Measurements from ENCODE around the gene GPX4.

DNA sequence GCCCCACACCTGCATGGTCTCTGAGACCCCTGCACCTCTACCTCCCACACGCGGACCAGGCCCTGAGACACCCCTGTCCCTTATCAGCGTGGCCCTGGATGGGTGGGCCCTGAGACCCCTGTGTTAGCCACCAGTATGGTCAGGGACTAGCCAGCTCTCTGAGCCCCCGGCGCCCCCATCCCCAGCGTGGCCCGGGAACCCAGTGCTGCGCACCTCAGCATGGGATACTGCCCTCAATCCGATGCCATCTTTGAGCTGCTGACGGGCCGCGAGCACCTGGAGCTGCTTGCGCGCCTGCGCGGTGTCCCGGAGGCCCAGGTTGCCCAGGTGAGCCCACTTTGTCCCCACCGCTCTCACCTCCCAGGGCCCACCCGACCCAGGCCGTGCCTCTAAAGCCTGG is 41.8 kb upstream of the GPX4 start:
- TF ChIP-seq, protein P1, sequence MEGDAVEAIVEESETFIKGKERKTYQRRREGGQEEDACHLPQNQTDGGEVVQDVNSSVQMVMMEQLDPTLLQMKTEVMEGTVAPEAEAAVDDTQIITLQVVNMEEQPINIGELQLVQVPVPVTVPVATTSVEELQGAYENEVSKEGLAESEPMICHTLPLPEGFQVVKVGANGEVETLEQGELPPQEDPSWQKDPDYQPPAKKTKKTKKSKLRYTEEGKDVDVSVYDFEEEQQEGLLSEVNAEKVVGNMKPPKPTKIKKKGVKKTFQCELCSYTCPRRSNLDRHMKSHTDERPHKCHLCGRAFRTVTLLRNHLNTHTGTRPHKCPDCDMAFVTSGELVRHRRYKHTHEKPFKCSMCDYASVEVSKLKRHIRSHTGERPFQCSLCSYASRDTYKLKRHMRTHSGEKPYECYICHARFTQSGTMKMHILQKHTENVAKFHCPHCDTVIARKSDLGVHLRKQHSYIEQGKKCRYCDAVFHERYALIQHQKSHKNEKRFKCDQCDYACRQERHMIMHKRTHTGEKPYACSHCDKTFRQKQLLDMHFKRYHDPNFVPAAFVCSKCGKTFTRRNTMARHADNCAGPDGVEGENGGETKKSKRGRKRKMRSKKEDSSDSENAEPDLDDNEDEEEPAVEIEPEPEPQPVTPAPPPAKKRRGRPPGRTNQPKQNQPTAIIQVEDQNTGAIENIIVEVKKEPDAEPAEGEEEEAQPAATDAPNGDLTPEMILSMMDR (CRISPR knock-in tag; IDR thresholded peaks at IDR 0.05), result no peak
- TF ChIP-seq SP1 (IDR thresholded peaks at IDR 0.05) (no peak), SP1 (CRISPR knock-in tag; IDR thresholded peaks at IDR 0.05) (no peak), SALL2 (CRISPR knock-in tag; IDR thresholded peaks at IDR 0.05) (no peak), HDAC6 (IDR thresholded peaks at IDR 0.05; ENCODE audit: low read depth, low read length) (no peak), DMAP1 (CRISPR knock-in tag; IDR thresholded peaks at IDR 0.05) (no peak), ZNF614 (CRISPR knock-in tag; IDR thresholded peaks at IDR 0.05; ENCODE audit: borderline replicate concordance) (no peak)
